ENCODE measurements around the gene GPC3. TPM values are rescaled to one million over a fixed set of nuclear protein-coding genes. Genes with fewer than 3 reads are reported as not detected.

The GPC3 gene
- total RNA-seq, 1 donor = not detected

DNA sequence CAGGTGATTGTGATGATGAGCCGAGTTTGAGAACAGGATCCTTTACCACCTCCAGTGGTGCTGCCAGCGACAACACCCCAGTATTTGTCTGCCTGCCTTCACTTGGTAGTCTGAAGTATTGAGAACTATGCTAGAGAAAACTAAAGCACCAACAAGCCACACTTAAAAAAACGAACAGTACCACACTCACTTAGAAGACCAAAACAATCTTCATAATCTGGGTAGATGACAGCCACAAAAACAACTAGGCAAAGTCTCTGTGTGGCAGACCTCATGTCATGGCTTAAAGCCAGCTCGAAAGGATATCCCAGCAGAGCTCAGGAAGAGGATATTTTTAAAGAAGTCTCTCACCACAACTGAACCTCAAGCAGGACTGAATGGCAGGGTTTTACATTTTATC lies 236.0 kb downstream of the GPC3 start:
- TF ChIP-seq, protein P1, sequence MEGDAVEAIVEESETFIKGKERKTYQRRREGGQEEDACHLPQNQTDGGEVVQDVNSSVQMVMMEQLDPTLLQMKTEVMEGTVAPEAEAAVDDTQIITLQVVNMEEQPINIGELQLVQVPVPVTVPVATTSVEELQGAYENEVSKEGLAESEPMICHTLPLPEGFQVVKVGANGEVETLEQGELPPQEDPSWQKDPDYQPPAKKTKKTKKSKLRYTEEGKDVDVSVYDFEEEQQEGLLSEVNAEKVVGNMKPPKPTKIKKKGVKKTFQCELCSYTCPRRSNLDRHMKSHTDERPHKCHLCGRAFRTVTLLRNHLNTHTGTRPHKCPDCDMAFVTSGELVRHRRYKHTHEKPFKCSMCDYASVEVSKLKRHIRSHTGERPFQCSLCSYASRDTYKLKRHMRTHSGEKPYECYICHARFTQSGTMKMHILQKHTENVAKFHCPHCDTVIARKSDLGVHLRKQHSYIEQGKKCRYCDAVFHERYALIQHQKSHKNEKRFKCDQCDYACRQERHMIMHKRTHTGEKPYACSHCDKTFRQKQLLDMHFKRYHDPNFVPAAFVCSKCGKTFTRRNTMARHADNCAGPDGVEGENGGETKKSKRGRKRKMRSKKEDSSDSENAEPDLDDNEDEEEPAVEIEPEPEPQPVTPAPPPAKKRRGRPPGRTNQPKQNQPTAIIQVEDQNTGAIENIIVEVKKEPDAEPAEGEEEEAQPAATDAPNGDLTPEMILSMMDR (IDR thresholded peaks at IDR 0.05; ENCODE audit: extremely low read depth, low read depth, low read length) = no peak
- Histone ChIP-seq H3K4me3 (ENCODE audit: insufficient read depth, low read length) (no peak overlapping the region), H3K27me3 (ENCODE audit: insufficient read depth, low read length) (peaks cover 9% of the 10 kb centered on the region), H3K36me3 (ENCODE audit: insufficient read depth, low read length) (no peaks in the 10 kb centered on the region), H3K4me1 (ENCODE audit: insufficient read depth, low read length) (no peaks in the 10 kb centered on the region), H3K9me3 (ENCODE audit: low read depth, low read length) (no peaks in the 10 kb centered on the region), H3K27ac (ENCODE audit: low read depth, low read length) (no peak overlapping the region), H3K4me2 (ENCODE audit: insufficient read depth, low read length) (no peak overlapping the region), H3K79me2 (ENCODE audit: insufficient read depth, low read length) (no peaks in the 10 kb centered on the region), H4K20me1 (ENCODE audit: insufficient read depth, low read length) (no peaks in the 10 kb centered on the region), H2AFZ (ENCODE audit: low read length) (no peak overlapping the region)
- DNase-seq (ENCODE audit: insufficient read length, low spot score, missing footprints) = no peak

DNA sequence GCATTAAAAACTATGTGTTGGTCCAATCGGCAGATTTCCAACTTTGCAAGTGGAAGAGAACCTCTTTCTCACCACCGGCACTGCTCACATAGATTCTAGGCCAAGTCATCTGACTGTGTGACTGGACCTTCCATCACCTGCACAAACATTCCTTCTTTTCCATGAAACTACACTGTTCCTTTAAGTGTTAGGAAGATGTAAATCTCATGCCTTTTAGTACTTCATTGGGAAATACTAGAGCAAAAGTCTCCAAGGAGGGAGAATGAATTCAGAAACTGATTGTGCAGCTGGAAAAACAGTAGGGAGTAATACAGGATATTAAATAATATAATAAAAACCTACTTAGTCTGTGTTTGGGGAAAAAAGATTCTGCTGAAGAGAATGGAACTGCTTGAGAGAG lies 238.2 kb downstream of the GPC3 start:
- Histone ChIP-seq H3K27me3 (ENCODE audit: insufficient read depth, low read length) (peaks cover 9% of the 10 kb centered on the region), H3K36me3 (ENCODE audit: insufficient read depth, low read length) (no peaks in the 10 kb centered on the region), H3K79me2 (ENCODE audit: insufficient read depth, low read length) (no peaks in the 10 kb centered on the region), H3K4me2 (ENCODE audit: insufficient read depth, low read length) (no peak overlapping the region), H4K20me1 (ENCODE audit: insufficient read depth, low read length) (no peaks in the 10 kb centered on the region), H3K4me3 (ENCODE audit: insufficient read depth, low read length) (no peak overlapping the region), H3K27ac (ENCODE audit: low read depth, low read length) (no peak overlapping the region), H2AFZ (ENCODE audit: low read length) (no peak overlapping the region), H3K4me1 (ENCODE audit: insufficient read depth, low read length) (no peaks in the 10 kb centered on the region), H3K9me3 (ENCODE audit: low read depth, low read length) (no peaks in the 10 kb centered on the region)
- DNase-seq (ENCODE audit: insufficient read length, low spot score, missing footprints) = no peak
- TF ChIP-seq, protein P1 (IDR thresholded peaks at IDR 0.05; ENCODE audit: extremely low read depth, low read depth, low read length) = no peak

DNA sequence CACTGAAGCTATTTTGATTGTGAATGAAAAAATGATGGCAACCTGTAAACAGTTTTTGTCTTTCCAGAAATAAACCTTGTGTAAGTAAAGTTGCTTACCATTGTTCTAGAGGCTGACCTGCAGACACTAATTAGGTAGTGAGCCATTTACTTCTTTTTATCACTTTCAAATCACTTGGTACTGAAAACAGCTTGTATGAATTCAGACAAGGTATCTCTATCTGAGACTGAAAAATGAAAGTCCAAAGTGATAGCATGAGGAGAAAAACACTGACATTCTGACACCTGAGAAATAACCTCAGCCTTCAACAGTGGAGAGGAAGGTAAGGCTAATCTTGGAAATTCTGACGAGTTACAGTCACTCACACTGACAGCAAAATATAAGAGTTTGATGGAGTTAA lies 238.8 kb downstream of the GPC3 start:
- no peak overlapping the region for H3K4me3 ChIP-seq (ENCODE audit: insufficient read depth, low read length)
- no peaks in the 10 kb centered on the region for H3K79me2 ChIP-seq (ENCODE audit: insufficient read depth, low read length)
- H4K20me1 ChIP-seq (ENCODE audit: insufficient read depth, low read length) = no peaks in the 10 kb centered on the region
- no peak overlapping the region for H2AFZ ChIP-seq (ENCODE audit: low read length)
- no peaks in the 10 kb centered on the region for H3K9me3 ChIP-seq (ENCODE audit: low read depth, low read length)
- H3K27ac ChIP-seq (ENCODE audit: low read depth, low read length) = no peak overlapping the region
- no peak for DNase-seq (ENCODE audit: insufficient read length, low spot score, missing footprints)
- no peak overlapping the region for H3K4me2 ChIP-seq (ENCODE audit: insufficient read depth, low read length)
- H3K36me3 ChIP-seq (ENCODE audit: insufficient read depth, low read length) = no peaks in the 10 kb centered on the region
- peaks cover 9% of the 10 kb centered on the region for H3K27me3 ChIP-seq (ENCODE audit: insufficient read depth, low read length)
- TF ChIP-seq, protein P1 (IDR thresholded peaks at IDR 0.05; ENCODE audit: extremely low read depth, low read depth, low read length) = no peak
- H3K4me1 ChIP-seq (ENCODE audit: insufficient read depth, low read length) = no peaks in the 10 kb centered on the region

DNA sequence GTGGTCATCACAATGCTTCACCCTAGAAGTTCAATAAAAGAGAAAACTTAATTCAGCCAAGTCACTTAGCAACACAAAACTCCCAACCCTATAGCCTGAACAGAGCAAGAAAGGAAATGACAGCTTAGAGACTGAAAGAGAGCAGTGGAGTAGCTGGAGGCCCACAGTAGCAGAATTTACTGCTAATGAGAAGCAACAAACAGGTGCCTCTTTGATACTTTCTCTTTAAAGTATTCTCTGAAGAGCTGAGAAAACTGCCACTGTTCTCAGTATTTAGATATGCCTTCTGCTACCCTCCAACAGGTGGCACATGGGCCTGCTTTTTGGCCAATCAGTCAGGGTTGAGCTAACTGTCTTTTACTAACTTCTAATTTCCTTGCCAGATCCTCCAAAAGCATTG lies 240.0 kb downstream of the GPC3 start:
- Histone ChIP-seq H2AFZ (ENCODE audit: low read length) (no peak overlapping the region), H4K20me1 (ENCODE audit: insufficient read depth, low read length) (no peaks in the 10 kb centered on the region), H3K27ac (ENCODE audit: low read depth, low read length) (no peak overlapping the region), H3K4me1 (ENCODE audit: insufficient read depth, low read length) (no peaks in the 10 kb centered on the region), H3K4me3 (ENCODE audit: insufficient read depth, low read length) (no peak overlapping the region), H3K27me3 (ENCODE audit: insufficient read depth, low read length) (peaks cover 9% of the 10 kb centered on the region), H3K79me2 (ENCODE audit: insufficient read depth, low read length) (no peaks in the 10 kb centered on the region), H3K4me2 (ENCODE audit: insufficient read depth, low read length) (no peak overlapping the region), H3K9me3 (ENCODE audit: low read depth, low read length) (no peaks in the 10 kb centered on the region), H3K36me3 (ENCODE audit: insufficient read depth, low read length) (no peaks in the 10 kb centered on the region)
- no peak for DNase-seq (ENCODE audit: insufficient read length, low spot score, missing footprints)
- TF ChIP-seq, protein P1 (IDR thresholded peaks at IDR 0.05; ENCODE audit: extremely low read depth, low read depth, low read length) = no peak

All from osteoblast (primary cell).